Transverse colon (tissue), 4 donors: ENCODE measurements around the gene SOX11.

Experiments used
- EP300 ChIP-seq: sonication (generic); formaldehyde crosslinking; IDR thresholded peaks from one replicate; pipeline ENCODE4 v1.6.1; 2017; ENCODE audit warnings: antibody characterized with exemption, low read depth
- POLR2A ChIP-seq: fragments of 450-650 bp; IDR thresholded peaks from one replicate; pipeline ENCODE4 v1.6.1; 2016; ENCODE audit warnings: antibody characterized with exemption, mild to moderate bottlenecking, moderate library complexity
- POLR2AphosphoS5 ChIP-seq, 3 donors: sonication (generic); formaldehyde crosslinking; IDR thresholded peaks; one replicate each; pipeline ENCODE4 v1.6.1; 2016; ENCODE audit warnings: antibody characterized with exemption in 3 of 3
- TF ChIP-seq, protein P1 (sequence below), 5 experiments: fragments of 200-600 bp in 3 of 5; fragments of 450-650 bp in 2 of 5; sonication (generic) in 3 of 5; IDR thresholded peaks; 1 replicate in 2 of 5; 2 replicates in 3 of 5; pipeline ENCODE4 v1.5.1; 2016 to 2017; ENCODE audit warnings: antibody characterized with exemption in 5 of 5, inconsistent platforms in 3 of 5, mild to moderate bottlenecking in 2 of 5, moderate library complexity in 1 of 5

GRCh38 chr2:5686536-5686935 is 5.6 kb upstream of the SOX11 start:
- TF ChIP-seq POLR2A (no peak), POLR2AphosphoS5 (IDR thresholded peaks at IDR 0.05) (no peak), EP300 (no peak)
- TF ChIP-seq, protein P1, sequence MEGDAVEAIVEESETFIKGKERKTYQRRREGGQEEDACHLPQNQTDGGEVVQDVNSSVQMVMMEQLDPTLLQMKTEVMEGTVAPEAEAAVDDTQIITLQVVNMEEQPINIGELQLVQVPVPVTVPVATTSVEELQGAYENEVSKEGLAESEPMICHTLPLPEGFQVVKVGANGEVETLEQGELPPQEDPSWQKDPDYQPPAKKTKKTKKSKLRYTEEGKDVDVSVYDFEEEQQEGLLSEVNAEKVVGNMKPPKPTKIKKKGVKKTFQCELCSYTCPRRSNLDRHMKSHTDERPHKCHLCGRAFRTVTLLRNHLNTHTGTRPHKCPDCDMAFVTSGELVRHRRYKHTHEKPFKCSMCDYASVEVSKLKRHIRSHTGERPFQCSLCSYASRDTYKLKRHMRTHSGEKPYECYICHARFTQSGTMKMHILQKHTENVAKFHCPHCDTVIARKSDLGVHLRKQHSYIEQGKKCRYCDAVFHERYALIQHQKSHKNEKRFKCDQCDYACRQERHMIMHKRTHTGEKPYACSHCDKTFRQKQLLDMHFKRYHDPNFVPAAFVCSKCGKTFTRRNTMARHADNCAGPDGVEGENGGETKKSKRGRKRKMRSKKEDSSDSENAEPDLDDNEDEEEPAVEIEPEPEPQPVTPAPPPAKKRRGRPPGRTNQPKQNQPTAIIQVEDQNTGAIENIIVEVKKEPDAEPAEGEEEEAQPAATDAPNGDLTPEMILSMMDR (IDR thresholded peaks at IDR 0.05), result no peak
